ENCODE data around the gene OR10H5.

DNA sequence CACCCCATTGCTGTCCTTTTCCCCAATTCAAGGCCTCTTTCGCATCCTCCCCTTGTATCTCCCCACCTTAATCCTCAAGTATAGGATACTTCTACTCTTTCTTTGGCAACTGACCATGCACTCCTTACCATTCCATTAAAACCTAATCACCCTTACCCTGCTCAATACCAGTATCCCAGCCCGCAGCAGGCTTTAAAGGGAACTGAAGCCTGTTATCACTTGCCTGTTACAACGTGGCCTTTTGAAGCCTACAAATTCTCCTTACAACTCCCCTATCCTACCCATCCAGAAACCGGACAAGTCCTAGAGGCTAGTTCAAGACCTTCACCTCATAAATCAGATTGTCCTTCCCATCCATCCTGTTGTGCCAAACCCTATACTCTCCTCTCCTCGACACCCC lies 44.2 kb downstream of the OR10H5 start:
- TF ChIP-seq, protein P1, sequence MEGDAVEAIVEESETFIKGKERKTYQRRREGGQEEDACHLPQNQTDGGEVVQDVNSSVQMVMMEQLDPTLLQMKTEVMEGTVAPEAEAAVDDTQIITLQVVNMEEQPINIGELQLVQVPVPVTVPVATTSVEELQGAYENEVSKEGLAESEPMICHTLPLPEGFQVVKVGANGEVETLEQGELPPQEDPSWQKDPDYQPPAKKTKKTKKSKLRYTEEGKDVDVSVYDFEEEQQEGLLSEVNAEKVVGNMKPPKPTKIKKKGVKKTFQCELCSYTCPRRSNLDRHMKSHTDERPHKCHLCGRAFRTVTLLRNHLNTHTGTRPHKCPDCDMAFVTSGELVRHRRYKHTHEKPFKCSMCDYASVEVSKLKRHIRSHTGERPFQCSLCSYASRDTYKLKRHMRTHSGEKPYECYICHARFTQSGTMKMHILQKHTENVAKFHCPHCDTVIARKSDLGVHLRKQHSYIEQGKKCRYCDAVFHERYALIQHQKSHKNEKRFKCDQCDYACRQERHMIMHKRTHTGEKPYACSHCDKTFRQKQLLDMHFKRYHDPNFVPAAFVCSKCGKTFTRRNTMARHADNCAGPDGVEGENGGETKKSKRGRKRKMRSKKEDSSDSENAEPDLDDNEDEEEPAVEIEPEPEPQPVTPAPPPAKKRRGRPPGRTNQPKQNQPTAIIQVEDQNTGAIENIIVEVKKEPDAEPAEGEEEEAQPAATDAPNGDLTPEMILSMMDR (conservative IDR thresholded peaks at IDR 0.05 in 1 of 2, IDR thresholded peaks at IDR 0.05 in 1 of 2; ENCODE audit: extremely low read depth in 1 of 2, insufficient read depth in 1 of 2, low read depth in 1 of 2, low read length in 2 of 2), result no peak
- TF ChIP-seq EZH2 (IDR thresholded peaks at IDR 0.05; ENCODE audit: borderline replicate concordance, low read length), result no peak
